B cell (primary cell): ENCODE measurements around the gene TRAF4. TPM values are rescaled to one million over a fixed set of nuclear protein-coding genes. Genes with fewer than 3 reads are reported as not detected.
A peak's percentile ranks its signal among the peaks of the same experiment; 100 is the strongest.
"Not testable (repeated sequence)": the region's sequence is repeated elsewhere in the genome, so short reads cannot be mapped to it uniquely, and the experiment has no call there.

ENCODE experiments used
- ATAC-seq: fragments of 200-7000 bp; cut with Tn5 transposase; one replicate; pipeline ENCODE4 v1.10.0; 2021; ENCODE audit warnings: low read depth, mild to moderate bottlenecking, moderate number of reproducible peaks, moderate library complexity
- CTCF ChIA-PET: fragments of 350-600 bp; sonication (Branson Sonifier 250); formaldehyde crosslinking; loops from one replicate; lab custom pipeline; 2021; ENCODE audit warnings: antibody characterized with exemption, inconsistent platforms; lab: Charles Lee
- POLR2A ChIA-PET: fragments of 350-600 bp; sonication (Branson Sonifier 250); formaldehyde crosslinking; loops from one replicate; lab custom pipeline; 2021; ENCODE audit warnings: antibody characterized with exemption; lab: Charles Lee
- DNase-seq: peaks from one replicate; pipeline ENCODE4 v3.0.0; 2013
- H2AFZ ChIP-seq: 2 replicates; pipeline ENCODE4 v1.6.1; 2012; ENCODE audit warnings: mild to moderate bottlenecking, low read depth, low read length; ENCODE audit not compliant: insufficient read depth, poor library complexity, severe bottlenecking
- H3K27ac ChIP-seq, 2 donors: 1 replicate in 1 of 2; 2 replicates in 1 of 2; pipeline ENCODE4 v1.5.1; 2012 to 2013; ENCODE audit warnings: low read length in 2 of 2, mild to moderate bottlenecking in 2 of 2, moderate library complexity in 1 of 2
- H3K27me3 ChIP-seq, 4 experiments: fragments of 200-600 bp in 1 of 4; sonication (generic) in 1 of 4; replicated peaks in 1 of 4; 1 replicate in 2 of 4; 2 replicates in 2 of 4; pipeline versions ENCODE4 v1.6.1 to v1.7.0; 2013 to 2016; ENCODE audit warnings: low read length in 3 of 4, mild to moderate bottlenecking in 2 of 4, mixed read lengths in 1 of 4, moderate library complexity in 1 of 4; ENCODE audit not compliant: insufficient read depth in 4 of 4, control insufficient read depth in 3 of 4; ENCODE audit errors: control extremely low read depth in 1 of 4
- H3K36me3 ChIP-seq, 2 experiments: replicated peaks in 1 of 2; 1 replicate in 1 of 2; 2 replicates in 1 of 2; pipeline versions ENCODE4 v1.6.1 to v1.7.1; 2013; ENCODE audit warnings: low read length in 1 of 2; ENCODE audit not compliant: insufficient read depth in 2 of 2, control insufficient read depth in 1 of 2; ENCODE audit errors: control extremely low read depth in 1 of 2, extremely low read depth in 1 of 2
- H3K4me1 ChIP-seq, 2 donors: fragments of 200-600 bp in 1 of 2; sonication (generic) in 1 of 2; 1 replicate in 1 of 2; 2 replicates in 1 of 2; pipeline versions ENCODE4 v1.5.1 to v1.6.1; 2013 to 2017; ENCODE audit warnings: low read length in 2 of 2; ENCODE audit not compliant: control insufficient read depth in 2 of 2, insufficient read depth in 2 of 2
- H3K4me2 ChIP-seq: replicated peaks from 2 replicates; pipeline ENCODE3; 2012; ENCODE audit warnings: mild to moderate bottlenecking, low read depth, low read length; ENCODE audit not compliant: poor library complexity, severe bottlenecking
- H3K4me3 ChIP-seq, 5 experiments: fragments of 200-600 bp in 1 of 5; sonication (generic) in 1 of 5; 1 replicate in 3 of 5; 2 replicates in 2 of 5; pipeline versions ENCODE4 v1.5.1 to v1.7.0; 2011 to 2016; ENCODE audit warnings: low read length in 4 of 5, mild to moderate bottlenecking in 4 of 5, low read depth in 2 of 5, control low read depth in 1 of 5, moderate library complexity in 1 of 5; ENCODE audit not compliant: insufficient read depth in 1 of 5; ENCODE audit errors: control extremely low read depth in 1 of 5, extremely low read depth in 1 of 5
- H3K79me2 ChIP-seq: fragments of 200-600 bp; sonication (generic); one replicate; pipeline ENCODE4 v1.6.0; 2016; ENCODE audit warnings: low read length; ENCODE audit not compliant: control insufficient read depth, insufficient read depth
- H3K9ac ChIP-seq: fragments of 200-600 bp; sonication (generic); 2 replicates; pipeline ENCODE4 v1.6.1; 2017; ENCODE audit warnings: mild to moderate bottlenecking, low read length, moderate library complexity
- H3K9me3 ChIP-seq, 3 donors: one replicate each; pipeline versions ENCODE4 v1.6.1 to v1.7.1; 2013; ENCODE audit warnings: low read length in 2 of 3; ENCODE audit not compliant: control insufficient read depth in 2 of 3, insufficient read depth in 1 of 3; ENCODE audit errors: control extremely low read depth in 1 of 3
- H4K20me1 ChIP-seq: 2 replicates; pipeline ENCODE4 v1.6.0; 2012; ENCODE audit warnings: mild to moderate bottlenecking, low read length; ENCODE audit not compliant: insufficient read depth, control insufficient read depth, poor library complexity, severe bottlenecking
- H3K27ac Mint-ChIP-seq: one replicate; pipeline ENCODE4 v1.8.0; 2021; ENCODE audit warnings: mixed read lengths
- H3K27me3 Mint-ChIP-seq: one replicate; pipeline ENCODE4 v1.8.0; 2021; ENCODE audit warnings: mixed read lengths
- H3K4me1 Mint-ChIP-seq: one replicate; pipeline ENCODE4 v1.8.0; 2021; ENCODE audit warnings: mixed read lengths
- H3K4me3 Mint-ChIP-seq: one replicate; pipeline ENCODE4 v1.8.0; 2021; ENCODE audit warnings: mixed read lengths
- H3K9me3 Mint-ChIP-seq: one replicate; pipeline ENCODE4 v1.8.0; 2022; ENCODE audit warnings: mixed read lengths; ENCODE audit not compliant: insufficient read depth
- EZH2 ChIP-seq: IDR thresholded peaks from 2 replicates; pipeline ENCODE4 v1.6.1; 2012; ENCODE audit warnings: borderline replicate concordance, low read depth, mild to moderate bottlenecking, moderate library complexity, low read length; ENCODE audit not compliant: insufficient read depth, poor library complexity, severe bottlenecking
- WGBS: methylation state at CpG from one replicate; pipeline ENCODE4 v1.1.5; 2013; ENCODE audit warnings: missing lambda C conversion rate; ENCODE audit not compliant: insufficient coverage; 5-methylcytosine and 5-hydroxymethylcytosine counted together
- intact Hi-C: fragments of 100-400 bp; cut with micrococcal nuclease; formaldehyde crosslinking; loops from one replicate; pipeline ENCODE4 v1.10.0; 2022
- polyA plus RNA-seq: library from polyadenylated mRNA; depleted of rRNA; stranded (reverse); fragments of >200 nt; gene quantifications from 2 replicates; pipeline ENCODE4 v1.2.3, GENCODE V29; 2012
- total RNA-seq, 2 donors: library from RNA; stranded (reverse); fragments of 120-200 nt in 1 of 2; gene quantifications; 1 replicate in 1 of 2; 2 replicates in 1 of 2; pipeline versions ENCODE4 v1.2.3 to v1.2.4, GENCODE V29; 2013 to 2022
- TF ChIP-seq, protein P1 (sequence below): fragments of 200-600 bp; IDR thresholded peaks from one replicate; pipeline ENCODE4 v1.8.0; 2022; ENCODE audit warnings: antibody characterized with exemption, mild to moderate bottlenecking

Gene TRAF4
- total and polyA plus RNA-seq, 2 donors (not counting 1 experiment from before 2014, with no cell fraction given) = 226 to 683 TPM

- peaks cover 0 to 11% of the 10 kb centered on the region in 2 experiments for H3K36me3 ChIP-seq
- H3K4me2 ChIP-seq, intact Hi-C loops, H3K4me3 ChIP-seq, H3K27ac ChIP-seq, H3K9ac ChIP-seq, H3K9me3 Mint-ChIP-seq, H3K27me3 Mint-ChIP-seq, ATAC-seq, H3K27me3 ChIP-seq, H2AFZ ChIP-seq, DNase-seq, H4K20me1 ChIP-seq: not testable (repeated sequence)
- ChIA-PET POLR2A (interaction anchor here (2.2 to 13.3 kb wide), 2 partner anchors 9 to 14 kb away, joined by 4 to 511 read pairs; partner anchors contain the start of gene TRAF4), CTCF (interaction anchor here (1.3 to 1.6 kb wide), 3 partner anchors 9 to 16 kb away, joined by 3 to 14 read pairs (median 10); partner anchors contain the start of genes RPL23A and TLCD1)
- peak overlapping the region; percentile 70 for H3K27ac Mint-ChIP-seq
- peaks cover 68% of the 10 kb centered on the region in 2 donors for H3K4me1 ChIP-seq
- H3K4me1 Mint-ChIP-seq = peaks cover 70% of the 10 kb centered on the region
- no CpG with 5 or more reads among the region's 8 CpGs for WGBS
- peaks cover 54% of the 10 kb centered on the region for H3K79me2 ChIP-seq
- H3K9me3 ChIP-seq = peaks cover 0 to 22% (median 0%) of the 10 kb centered on the region in 3 donors
- H3K4me3 Mint-ChIP-seq = peak overlapping the region; percentile 47
Measured at GRCh38 chr17:28735913-28736769, 7.7 kb upstream of the TRAF4 start.

GRCh38 chr17:28737316-28737715 is 6.5 kb upstream of the TRAF4 start:
- H3K27ac ChIP-seq = peak overlapping the region; percentile 95 to 100
- intact Hi-C loops = no loop called here
- H3K4me3 ChIP-seq = peak overlapping the region in 4 of 5 experiments; percentile 15 to 39 (median 28)
- peak overlapping the region; percentile 68 for H3K9ac ChIP-seq
- H3K4me3 Mint-ChIP-seq = peak overlapping the region; percentile 94
- H3K9me3 ChIP-seq = peaks cover 0 to 23% (median 0%) of the 10 kb centered on the region in 3 donors
- no peaks in the 10 kb centered on the region for H3K27me3 Mint-ChIP-seq
- no peak for DNase-seq
- H3K4me1 Mint-ChIP-seq = peaks cover 78% of the 10 kb centered on the region
- CTCF ChIA-PET = interaction anchor here (18.9 kb wide), 1 partner anchor 11 kb away, joined by 1020 read pairs; the partner anchor contains the start of genes NEK8, RPL23A and TLCD1
- H2AFZ ChIP-seq = no peak overlapping the region
- peak overlapping the region; percentile 100 for H3K27ac Mint-ChIP-seq
- no peak for ATAC-seq
- H3K4me1 ChIP-seq = peaks cover 80% of the 10 kb centered on the region in 2 donors
- H3K36me3 ChIP-seq = peaks cover 0 to 11% of the 10 kb centered on the region in 2 experiments
- peak overlapping the region; percentile 82 for H3K4me2 ChIP-seq
- no peak for TF ChIP-seq EZH2
- TF ChIP-seq, protein P1, sequence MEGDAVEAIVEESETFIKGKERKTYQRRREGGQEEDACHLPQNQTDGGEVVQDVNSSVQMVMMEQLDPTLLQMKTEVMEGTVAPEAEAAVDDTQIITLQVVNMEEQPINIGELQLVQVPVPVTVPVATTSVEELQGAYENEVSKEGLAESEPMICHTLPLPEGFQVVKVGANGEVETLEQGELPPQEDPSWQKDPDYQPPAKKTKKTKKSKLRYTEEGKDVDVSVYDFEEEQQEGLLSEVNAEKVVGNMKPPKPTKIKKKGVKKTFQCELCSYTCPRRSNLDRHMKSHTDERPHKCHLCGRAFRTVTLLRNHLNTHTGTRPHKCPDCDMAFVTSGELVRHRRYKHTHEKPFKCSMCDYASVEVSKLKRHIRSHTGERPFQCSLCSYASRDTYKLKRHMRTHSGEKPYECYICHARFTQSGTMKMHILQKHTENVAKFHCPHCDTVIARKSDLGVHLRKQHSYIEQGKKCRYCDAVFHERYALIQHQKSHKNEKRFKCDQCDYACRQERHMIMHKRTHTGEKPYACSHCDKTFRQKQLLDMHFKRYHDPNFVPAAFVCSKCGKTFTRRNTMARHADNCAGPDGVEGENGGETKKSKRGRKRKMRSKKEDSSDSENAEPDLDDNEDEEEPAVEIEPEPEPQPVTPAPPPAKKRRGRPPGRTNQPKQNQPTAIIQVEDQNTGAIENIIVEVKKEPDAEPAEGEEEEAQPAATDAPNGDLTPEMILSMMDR = no peak
- POLR2A ChIA-PET = interaction anchor here (1.3 to 16.2 kb wide), 4 partner anchors 8 to 21 kb away, joined by 3 to 511 read pairs (median 4); partner anchors contain the start of genes NEK8 and TLCD1
- WGBS = 100% methylated on average over 9 of the region's 12 CpGs
- no peaks in the 10 kb centered on the region for H4K20me1 ChIP-seq
- H3K79me2 ChIP-seq = peaks cover 51% of the 10 kb centered on the region
- no peaks in the 10 kb centered on the region for H3K27me3 ChIP-seq
- no peaks in the 10 kb centered on the region for H3K9me3 Mint-ChIP-seq
